Gastrocnemius medialis (tissue), 4 donors: ENCODE measurements around the gene IPO5.

ENCODE experiments used
- POLR2A ChIP-seq, 2 donors: fragments of 450-650 bp; IDR thresholded peaks; one replicate each; pipeline ENCODE4 v1.6.1; 2017; ENCODE audit warnings: antibody characterized with exemption in 2 of 2, mild to moderate bottlenecking in 2 of 2, moderate library complexity in 2 of 2
- TF ChIP-seq, protein P1 (sequence below), 5 experiments: fragments of 450-650 bp in 3 of 5; fragments of 200-600 bp in 2 of 5; sonication (generic) in 2 of 5; IDR thresholded peaks in 4 of 5; conservative IDR thresholded peaks in 1 of 5; 1 replicate in 4 of 5; 2 replicates in 1 of 5; pipeline ENCODE4 v1.5.1; 2016 to 2019; ENCODE audit warnings: antibody characterized with exemption in 5 of 5, mild to moderate bottlenecking in 3 of 5, moderate library complexity in 3 of 5

DNA sequence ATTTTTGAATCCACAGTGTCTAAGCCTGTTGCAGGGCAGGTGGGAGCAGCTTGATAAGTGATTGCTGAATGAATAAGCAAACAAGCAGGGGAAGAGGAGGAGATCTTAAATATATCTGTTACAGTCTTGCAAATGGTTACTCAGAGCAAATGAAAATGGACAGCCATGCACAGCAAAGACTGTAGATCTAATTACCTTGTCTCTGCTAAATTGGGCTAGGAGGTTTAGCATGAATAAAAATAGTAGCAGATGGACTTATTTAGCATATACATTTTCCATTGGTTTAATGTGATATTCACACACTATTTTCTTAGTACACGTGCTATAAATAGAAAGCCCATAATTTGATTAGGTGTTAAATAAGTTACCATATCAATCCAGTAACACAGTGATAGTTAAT lies 116.5 kb downstream of the IPO5 start:
- TF ChIP-seq, protein P1, sequence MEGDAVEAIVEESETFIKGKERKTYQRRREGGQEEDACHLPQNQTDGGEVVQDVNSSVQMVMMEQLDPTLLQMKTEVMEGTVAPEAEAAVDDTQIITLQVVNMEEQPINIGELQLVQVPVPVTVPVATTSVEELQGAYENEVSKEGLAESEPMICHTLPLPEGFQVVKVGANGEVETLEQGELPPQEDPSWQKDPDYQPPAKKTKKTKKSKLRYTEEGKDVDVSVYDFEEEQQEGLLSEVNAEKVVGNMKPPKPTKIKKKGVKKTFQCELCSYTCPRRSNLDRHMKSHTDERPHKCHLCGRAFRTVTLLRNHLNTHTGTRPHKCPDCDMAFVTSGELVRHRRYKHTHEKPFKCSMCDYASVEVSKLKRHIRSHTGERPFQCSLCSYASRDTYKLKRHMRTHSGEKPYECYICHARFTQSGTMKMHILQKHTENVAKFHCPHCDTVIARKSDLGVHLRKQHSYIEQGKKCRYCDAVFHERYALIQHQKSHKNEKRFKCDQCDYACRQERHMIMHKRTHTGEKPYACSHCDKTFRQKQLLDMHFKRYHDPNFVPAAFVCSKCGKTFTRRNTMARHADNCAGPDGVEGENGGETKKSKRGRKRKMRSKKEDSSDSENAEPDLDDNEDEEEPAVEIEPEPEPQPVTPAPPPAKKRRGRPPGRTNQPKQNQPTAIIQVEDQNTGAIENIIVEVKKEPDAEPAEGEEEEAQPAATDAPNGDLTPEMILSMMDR (IDR thresholded peaks at IDR 0.05 in 4 of 5, conservative IDR thresholded peaks at IDR 0.05 in 1 of 5): no peak
- TF ChIP-seq POLR2A (IDR thresholded peaks at IDR 0.05): no peak
